ENCODE results near the gene GOLM1. TPM values are rescaled to one million over a fixed set of nuclear protein-coding genes. Genes with fewer than 3 reads are reported as not detected.

Gene GOLM1
- total and polyA plus RNA-seq, 10 donors, result 4.8 to 76.3 (median 48.9) TPM

DNA sequence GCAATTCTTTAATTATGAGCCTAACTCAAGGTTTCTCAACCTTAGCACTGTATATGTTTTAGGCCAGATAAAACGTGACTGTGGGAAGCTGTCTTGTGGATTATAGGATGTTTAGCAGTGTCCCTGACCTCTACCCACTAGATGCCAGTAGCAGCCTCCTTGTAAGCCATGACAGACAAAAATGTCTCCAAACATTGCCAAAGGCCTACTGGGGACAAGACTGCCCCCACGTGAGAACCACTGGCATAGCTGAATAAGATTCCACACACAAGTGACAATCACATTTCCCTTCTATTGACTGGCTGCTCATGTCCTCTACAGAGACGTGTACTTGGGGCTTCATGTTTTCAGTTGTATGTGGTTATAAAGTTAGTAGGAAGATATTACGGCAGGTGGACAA is 55.4 kb downstream of the GOLM1 start:
- peaks cover 0 to 6% (median 0%) of the 10 kb centered on the region in 6 donors for H3K36me3 ChIP-seq
- no peak overlapping the region for H3K4me3 ChIP-seq
- no peak overlapping the region for H3K27ac ChIP-seq
- H3K4me1 ChIP-seq, result peaks cover 0 to 4% (median 0%) of the 10 kb centered on the region in 6 donors
- no peaks in the 10 kb centered on the region for H3K27me3 ChIP-seq (replicated peaks in 1 of 7)
- intact Hi-C loops (cut with DNase I; ENCODE audit: low total_unique reads), result no loop called here
- no peak for DNase-seq
- H3K9me3 ChIP-seq, result no peaks in the 10 kb centered on the region
- 72 to 88% (median 82%) methylated on average over 4 of the region's 4 CpGs for WGBS, 5 donors
- TF ChIP-seq POLR2AphosphoS5 (IDR thresholded peaks at IDR 0.05) (no peak), POLR2A (IDR thresholded peaks at IDR 0.05) (no peak)
- TF ChIP-seq, protein P1, sequence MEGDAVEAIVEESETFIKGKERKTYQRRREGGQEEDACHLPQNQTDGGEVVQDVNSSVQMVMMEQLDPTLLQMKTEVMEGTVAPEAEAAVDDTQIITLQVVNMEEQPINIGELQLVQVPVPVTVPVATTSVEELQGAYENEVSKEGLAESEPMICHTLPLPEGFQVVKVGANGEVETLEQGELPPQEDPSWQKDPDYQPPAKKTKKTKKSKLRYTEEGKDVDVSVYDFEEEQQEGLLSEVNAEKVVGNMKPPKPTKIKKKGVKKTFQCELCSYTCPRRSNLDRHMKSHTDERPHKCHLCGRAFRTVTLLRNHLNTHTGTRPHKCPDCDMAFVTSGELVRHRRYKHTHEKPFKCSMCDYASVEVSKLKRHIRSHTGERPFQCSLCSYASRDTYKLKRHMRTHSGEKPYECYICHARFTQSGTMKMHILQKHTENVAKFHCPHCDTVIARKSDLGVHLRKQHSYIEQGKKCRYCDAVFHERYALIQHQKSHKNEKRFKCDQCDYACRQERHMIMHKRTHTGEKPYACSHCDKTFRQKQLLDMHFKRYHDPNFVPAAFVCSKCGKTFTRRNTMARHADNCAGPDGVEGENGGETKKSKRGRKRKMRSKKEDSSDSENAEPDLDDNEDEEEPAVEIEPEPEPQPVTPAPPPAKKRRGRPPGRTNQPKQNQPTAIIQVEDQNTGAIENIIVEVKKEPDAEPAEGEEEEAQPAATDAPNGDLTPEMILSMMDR (IDR thresholded peaks at IDR 0.05 in 8 of 11, conservative IDR thresholded peaks at IDR 0.05 in 3 of 11), result no peak

DNA sequence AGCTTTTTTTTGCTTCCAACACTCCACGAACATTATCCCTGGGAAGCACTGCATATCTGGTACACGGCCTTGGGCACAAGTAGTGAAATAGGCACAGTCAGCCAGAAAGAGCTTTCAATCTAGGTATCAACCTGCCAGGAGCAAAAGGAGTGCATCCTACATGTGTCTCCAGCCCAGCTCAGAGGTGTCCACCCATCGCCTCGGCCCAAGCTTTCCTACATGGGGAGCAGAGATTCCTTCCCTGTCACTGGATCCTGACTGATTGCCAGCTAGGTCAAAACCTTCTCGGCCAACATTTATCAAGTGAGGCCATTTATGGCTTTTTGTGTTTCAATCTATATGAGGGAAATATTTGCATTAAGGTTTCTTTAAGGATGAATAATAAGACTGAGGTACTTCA is 55.8 kb downstream of the GOLM1 start:
- DNase-seq, result no peak
- Histone ChIP-seq H3K9me3 (no peaks in the 10 kb centered on the region), H3K4me1 (peaks cover 0 to 4% (median 0%) of the 10 kb centered on the region in 6 donors), H3K27ac (no peak overlapping the region), H3K36me3 (peaks cover 0 to 6% (median 0%) of the 10 kb centered on the region in 6 donors), H3K4me3 (no peak overlapping the region), H3K27me3 (replicated peaks in 1 of 7) (no peaks in the 10 kb centered on the region)
- intact Hi-C loops (cut with DNase I; ENCODE audit: low total_unique reads), result no loop called here
- TF ChIP-seq POLR2AphosphoS5 (IDR thresholded peaks at IDR 0.05) (no peak), POLR2A (IDR thresholded peaks at IDR 0.05) (no peak)
- TF ChIP-seq, protein P1 (IDR thresholded peaks at IDR 0.05 in 8 of 11, conservative IDR thresholded peaks at IDR 0.05 in 3 of 11), result no peak
- WGBS, 5 donors, result 87 to 94% (median 93%) methylated on average over 5 of the region's 5 CpGs

DNA sequence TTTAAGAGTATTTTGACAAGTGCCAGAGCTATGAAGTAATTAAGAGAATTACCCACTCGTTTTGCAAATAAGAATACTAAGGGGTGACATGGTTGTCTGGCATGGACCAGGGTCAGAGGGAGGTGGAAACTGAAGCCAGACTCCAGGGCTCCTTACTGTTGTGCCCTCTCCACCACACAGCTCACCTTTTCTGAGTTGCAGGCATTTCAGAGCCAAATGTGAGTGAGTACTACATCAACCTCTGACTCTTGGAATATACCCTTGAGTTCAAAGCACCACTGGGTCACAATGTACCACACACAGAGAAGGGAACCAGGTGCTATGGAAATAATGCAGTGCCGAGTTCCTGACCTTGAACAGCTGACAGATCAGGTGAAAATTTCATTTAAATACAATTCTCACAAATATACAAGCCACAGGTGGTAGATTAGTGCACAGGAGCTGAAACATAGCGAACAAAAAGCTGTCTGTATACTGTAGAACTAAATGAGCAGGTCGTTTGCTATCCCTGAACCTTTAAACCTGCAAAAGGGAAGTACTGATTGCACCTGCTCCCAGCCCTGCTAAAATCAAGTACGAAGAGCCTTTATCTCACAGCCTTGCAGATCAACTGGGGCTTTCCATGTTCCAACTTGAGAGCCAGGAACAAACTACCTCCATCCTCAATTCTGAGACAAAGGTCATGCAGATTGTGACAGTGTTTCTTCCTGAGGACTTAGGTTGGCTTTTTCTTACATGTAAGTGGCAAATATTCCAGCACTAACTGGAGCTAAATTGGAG is 57.0 kb downstream of the GOLM1 start:
- no peaks in the 10 kb centered on the region for H3K27me3 ChIP-seq (replicated peaks in 1 of 7)
- peaks cover 0 to 6% (median 0%) of the 10 kb centered on the region in 6 donors for H3K36me3 ChIP-seq
- 58 to 74% (median 69%) methylated on average over 5 of the region's 5 CpGs for WGBS, 5 donors
- no peak overlapping the region for H3K27ac ChIP-seq
- H3K4me3 ChIP-seq, result no peak overlapping the region
- DNase-seq, result no peak
- no peaks in the 10 kb centered on the region for H3K9me3 ChIP-seq
- peaks cover 0 to 4% (median 0%) of the 10 kb centered on the region in 6 donors for H3K4me1 ChIP-seq
- intact Hi-C loops (cut with DNase I; ENCODE audit: low total_unique reads), result no loop called here
- TF ChIP-seq, protein P1 (IDR thresholded peaks at IDR 0.05 in 8 of 11, conservative IDR thresholded peaks at IDR 0.05 in 3 of 11), result no peak
- no peak for TF ChIP-seq POLR2AphosphoS5 (IDR thresholded peaks at IDR 0.05)
- no peak for TF ChIP-seq POLR2A (IDR thresholded peaks at IDR 0.05)

DNA sequence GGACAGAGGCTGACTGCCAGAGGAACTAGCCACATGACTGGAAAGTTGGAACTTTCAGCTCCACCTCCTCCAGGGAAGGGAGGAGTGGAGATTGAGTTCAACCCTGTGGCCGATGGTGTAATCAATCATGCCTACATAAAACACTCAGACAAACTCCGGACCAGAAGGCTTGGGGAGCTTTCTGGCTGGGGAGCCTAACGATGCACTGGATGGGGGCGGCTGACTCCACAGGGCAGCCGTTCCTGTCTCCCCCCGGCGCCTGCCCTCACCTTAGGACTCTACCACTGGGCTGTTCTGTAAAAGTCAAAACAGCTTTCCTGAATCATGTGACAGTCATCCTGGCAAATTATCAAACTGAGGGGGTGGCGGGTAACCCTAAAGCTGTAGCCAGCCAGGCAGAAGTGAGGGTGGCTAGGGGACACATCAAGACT is 58.0 kb downstream of the GOLM1 start:
- no peak overlapping the region for H3K27ac ChIP-seq
- WGBS, 5 donors, result 71 to 82% (median 76%) methylated on average over 8 of the region's 8 CpGs
- H3K4me3 ChIP-seq, result no peak overlapping the region
- TF ChIP-seq POLR2AphosphoS5 (IDR thresholded peaks at IDR 0.05) (no peak), POLR2A (IDR thresholded peaks at IDR 0.05) (no peak)
- TF ChIP-seq, protein P1 (IDR thresholded peaks at IDR 0.05 in 8 of 11, conservative IDR thresholded peaks at IDR 0.05 in 3 of 11), result no peak
- H3K4me1 ChIP-seq, result peaks cover 0 to 4% (median 0%) of the 10 kb centered on the region in 6 donors
- H3K9me3 ChIP-seq, result no peaks in the 10 kb centered on the region
- no peaks in the 10 kb centered on the region for H3K27me3 ChIP-seq (replicated peaks in 1 of 7)
- H3K36me3 ChIP-seq, result peaks cover 0 to 5% (median 0%) of the 10 kb centered on the region in 6 donors
- DNase-seq, result no peak
- intact Hi-C loops (cut with DNase I; ENCODE audit: low total_unique reads), result no loop called here

Data from spleen (tissue), 11 donors.